Renal pelvis (tissue), 4 donors: ENCODE results near the gene FOXE3. TPM values are rescaled to one million over a fixed set of nuclear protein-coding genes. Genes with fewer than 3 reads are reported as not detected.
"Not testable (repeated sequence)": the region's sequence is repeated elsewhere in the genome, so short reads cannot be mapped to it uniquely, and the experiment has no call there.

ENCODE experiments used
- DNase-seq: peaks from one replicate; pipeline ENCODE4 v3.0.0-alpha.2; 2013
- polyA plus RNA-seq, 3 donors: library from polyadenylated mRNA; unstranded; fragments of 120-200 nt; gene quantifications; one replicate each; pipeline ENCODE4 v1.2.1, GENCODE V29; 2013; ENCODE audit not compliant: insufficient read length in 3 of 3

FOXE3 gene
- polyA plus RNA-seq, 3 donors: 0.28 to 0.43 (median 0.30) TPM

- no peak for DNase-seq
Observed at GRCh38 chr1:47445823-47446550, 29.9 kb downstream of the FOXE3 start.

GRCh38 chr1:47448462-47449222 is 32.6 kb downstream of the FOXE3 start:
- no peak for DNase-seq

- DNase-seq: no peak
Observed at GRCh38 chr1:47449822-47450552, 33.9 kb downstream of the FOXE3 start.

- no peak for DNase-seq
Observed at GRCh38 chr1:47450606-47451005, 34.5 kb downstream of the FOXE3 start.

GRCh38 chr1:47452426-47452825 is 36.3 kb downstream of the FOXE3 start:
- DNase-seq: no peak

GRCh38 chr1:47453910-47454309 is 37.8 kb downstream of the FOXE3 start:
- not testable (repeated sequence) for DNase-seq

- no peak for DNase-seq
Observed at GRCh38 chr1:47456250-47456649, 40.2 kb downstream of the FOXE3 start.

- DNase-seq: not testable (repeated sequence)
Observed at GRCh38 chr1:47457547-47457946, 41.5 kb downstream of the FOXE3 start.

GRCh38 chr1:47459253-47459788 is 43.2 kb downstream of the FOXE3 start:
- DNase-seq: no peak

- no peak for DNase-seq
Observed at GRCh38 chr1:47460040-47460439, 44.0 kb downstream of the FOXE3 start.

GRCh38 chr1:47460456-47460855 is 44.4 kb downstream of the FOXE3 start:
- no peak for DNase-seq

- DNase-seq: no peak
Observed at GRCh38 chr1:47465605-47466004, 49.5 kb downstream of the FOXE3 start.

Other genes with a start within 250 kb of the FOXE3 start
- gene PDZK1IP1, start 226.2 kb upstream of the FOXE3 start, polyA plus RNA-seq: 10 to 100 TPM; 43.4 to 53.1 (median 52.3) TPM
- 1 to 10 TPM; 4.5 to 6.1 (median 5.1) TPM for gene TAL1, start 184.1 kb upstream of the FOXE3 start, polyA plus RNA-seq
- 10 to 100 TPM in 1 of 3 donors, 1 to 10 TPM in 2; 7.7 to 11.4 (median 9.6) TPM for gene STIL, start 102.1 kb upstream of the FOXE3 start, polyA plus RNA-seq
- gene CMPK1, start 82.5 kb upstream of the FOXE3 start, polyA plus RNA-seq: 10 to 100 TPM; 61.5 to 65.6 (median 62.9) TPM
- 1 to 10 TPM; 6.6 to 9.2 (median 8.0) TPM for gene FOXD2, start 21.8 kb downstream of the FOXE3 start, polyA plus RNA-seq